SU-DHL-6 (cell line): Measurements from ENCODE around the gene STK32B.

Experiments
- CTCF ChIP-seq: fragments of 200-600 bp; sonication (generic); IDR thresholded peaks from one replicate; pipeline ENCODE4 v1.5.1; 2017; ENCODE audit warnings: antibody characterized with exemption, mild to moderate bottlenecking, low read length, moderate library complexity; ENCODE audit not compliant: insufficient read depth, poor library complexity, severe bottlenecking
- EZH2phosphoT487 ChIP-seq: fragments of 200-600 bp; sonication (generic), shearing (Covaris generic); conservative IDR thresholded peaks from 2 replicates; pipeline ENCODE4 v1.6.1; 2018; ENCODE audit warnings: mild to moderate bottlenecking, antibody characterized with exemption, low read length, moderate library complexity, mixed read lengths

GRCh38 chr4:5256421-5256820 is 205.1 kb downstream of the STK32B start:
- TF ChIP-seq CTCF = no peak
- no peak for TF ChIP-seq EZH2phosphoT487
